SK-N-SH (cell line): ENCODE data around the gene HAGHL.

Experiments used
- CTCF ChIP-seq: fragments of 200-600 bp; sonication (generic); IDR thresholded peaks from 2 replicates; pipeline ENCODE4 v1.6.1; 2017; ENCODE audit warnings: antibody characterized with exemption, mild to moderate bottlenecking, moderate library complexity
- EP300 ChIP-seq, 2 experiments: IDR thresholded peaks; 2 replicates each; pipeline versions ENCODE4 v1.4.0 to v1.6.1; 2012; ENCODE audit warnings: borderline replicate concordance in 1 of 2, low read depth in 1 of 2, low read length in 1 of 2
- FOXM1 ChIP-seq: IDR thresholded peaks from 2 replicates; pipeline ENCODE4 v1.4.0; 2012; ENCODE audit warnings: low read depth, mild to moderate bottlenecking
- MXI1 ChIP-seq: IDR thresholded peaks from 2 replicates; pipeline ENCODE4 v1.6.1; 2012; ENCODE audit warnings: mild to moderate bottlenecking, low read depth, low read length, improper control_type of control experiment
- NFIC ChIP-seq: IDR thresholded peaks from 2 replicates; pipeline ENCODE4 v1.4.0; 2012; ENCODE audit warnings: borderline replicate concordance
- NRF1 ChIP-seq: IDR thresholded peaks from 2 replicates; pipeline ENCODE4 v1.6.1; 2012; ENCODE audit warnings: low read depth, mild to moderate bottlenecking, low read length
- POLR2AphosphoS5 ChIP-seq: IDR thresholded peaks from 2 replicates; pipeline ENCODE4 v1.6.1; 2012; ENCODE audit warnings: low read depth, low read length
- TEAD4 ChIP-seq: IDR thresholded peaks from 2 replicates; pipeline ENCODE4 v1.4.0; 2012; ENCODE audit warnings: mild to moderate bottlenecking, borderline replicate concordance; ENCODE audit not compliant: insufficient read depth
- USF1 ChIP-seq: IDR thresholded peaks from 2 replicates; pipeline ENCODE4 v1.4.0; 2012; ENCODE audit warnings: low read depth, borderline replicate concordance
- YY1 ChIP-seq: IDR thresholded peaks from 2 replicates; pipeline ENCODE4 v1.4.0; 2012; ENCODE audit warnings: low read depth, mild to moderate bottlenecking

- TF ChIP-seq NFIC (no peak), CTCF (no peak), TEAD4 (no peak), FOXM1 (no peak), EP300 (IDR thresholded peaks at IDR 0.05; ENCODE audit: borderline replicate concordance in 1 of 2, low read depth in 1 of 2, low read length in 1 of 2) (no peak), YY1 (no peak), POLR2AphosphoS5 (no peak), NRF1 (no peak), MXI1 (no peak), USF1 (no peak)
Observed at GRCh38 chr16:680625-680945, 46.3 kb upstream of the HAGHL start.
